Stimulated activated CD8-positive, alpha-beta memory T cell treated with anti-CD3 and anti-CD28 coated beads, Interleukin-15, amount 100 ng/mL, for 48 hours (primary cell): ENCODE data around the gene PKD1L1.
"Not testable (repeated sequence)": the region's sequence is repeated elsewhere in the genome, so short reads cannot be mapped to it uniquely, and the experiment has no call there.

ENCODE experiments used
- DNase-seq, 2 donors: peaks; one replicate each; pipeline ENCODE4 v3.0.0-alpha.2; 2020; ENCODE audit warnings: low read depth in 2 of 2

Gene PKD1L1

DNA sequence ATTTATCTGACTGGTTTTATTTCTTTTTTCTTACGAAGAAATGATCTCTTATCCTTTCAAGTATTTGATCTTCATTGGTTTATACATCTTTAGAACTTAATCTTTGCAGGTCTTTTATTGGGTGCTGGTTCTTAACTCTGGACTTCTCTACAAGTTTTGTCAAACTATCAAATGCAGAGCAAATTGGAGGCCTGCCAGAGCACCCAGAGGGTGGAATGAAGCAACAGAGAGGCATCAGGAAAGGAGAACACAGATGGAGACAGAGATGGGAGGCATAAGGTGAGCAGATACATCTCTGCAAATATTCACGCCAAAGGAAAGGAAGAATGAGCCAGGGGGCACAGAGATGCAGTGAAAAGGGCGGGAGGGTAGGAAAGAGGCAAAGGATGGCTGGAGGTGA, 130.3 kb downstream of the PKD1L1 start:
- no peak for DNase-seq

DNA sequence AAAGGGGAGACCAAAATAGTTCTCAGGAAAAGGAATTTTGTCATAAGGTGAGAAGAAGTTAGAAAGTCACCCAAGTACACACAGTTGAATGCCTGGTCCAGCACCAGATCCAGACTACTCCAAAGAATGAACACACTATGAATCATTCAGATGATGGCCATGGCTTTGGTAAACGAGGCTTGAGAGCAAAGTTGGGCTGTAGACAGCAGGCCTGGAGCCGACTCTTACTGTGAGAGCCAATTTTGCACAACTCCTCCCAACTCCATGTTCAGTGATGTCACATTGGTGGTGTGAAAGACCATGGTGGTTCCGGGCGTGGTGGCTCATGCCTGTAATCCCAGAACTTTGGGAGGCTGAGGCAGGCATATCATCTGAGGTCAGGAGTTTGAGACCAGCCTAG, 131.6 kb downstream of the PKD1L1 start:
- no peak for DNase-seq

DNA sequence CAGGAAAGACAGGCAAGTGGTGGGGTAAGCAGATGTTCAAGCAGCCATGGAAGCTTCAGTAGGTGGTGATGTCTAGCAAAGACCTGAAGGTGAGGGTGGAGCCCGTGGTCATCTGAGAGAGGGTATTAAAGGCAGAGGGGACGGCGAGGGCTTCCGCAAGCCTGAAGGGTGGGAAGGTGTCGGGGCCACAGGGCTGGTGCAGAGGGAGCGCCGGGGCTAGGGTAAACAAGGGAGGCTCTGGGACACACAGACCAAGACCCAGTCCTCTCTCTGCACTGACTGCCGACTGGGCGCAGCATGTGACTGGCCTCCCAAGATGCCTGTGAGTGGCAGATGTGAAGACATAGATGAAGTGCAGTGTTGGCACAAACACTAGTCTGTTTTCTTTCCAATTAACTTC, 132.4 kb downstream of the PKD1L1 start:
- no peak for DNase-seq

DNA sequence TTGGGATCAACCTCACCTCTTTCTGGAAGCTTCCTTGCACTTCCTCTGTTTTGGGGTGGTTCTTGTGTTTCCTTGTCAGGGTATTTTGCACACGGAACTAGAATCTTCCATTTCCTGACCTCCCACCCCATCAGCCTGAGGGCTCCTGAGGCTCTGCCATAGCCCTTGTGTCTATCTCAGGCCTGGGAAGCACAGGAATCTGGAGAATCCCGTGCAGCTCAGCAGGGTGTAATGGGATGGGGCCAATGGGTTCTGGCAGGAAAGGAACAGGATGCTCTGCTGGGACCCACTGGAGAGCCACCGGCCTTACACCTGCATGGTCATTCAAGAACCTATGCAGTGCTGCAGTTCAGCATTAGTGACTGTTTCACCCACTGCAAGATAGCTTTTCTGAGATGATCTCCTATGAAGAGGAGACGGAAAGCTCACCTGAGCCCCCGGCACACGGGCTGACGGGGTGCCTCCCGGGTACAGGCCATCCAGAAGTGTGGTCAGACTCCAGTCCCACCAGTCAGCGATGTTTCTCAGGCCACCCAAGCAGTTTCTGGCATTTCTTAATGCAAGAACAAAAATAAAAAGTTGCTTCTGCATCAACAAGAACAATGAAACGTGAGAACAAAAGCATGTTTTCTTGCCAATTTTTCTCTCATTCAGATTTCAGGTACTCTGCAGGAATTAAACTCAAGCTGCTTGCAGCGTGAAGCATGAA, 133.2 kb downstream of the PKD1L1 start:
- DNase-seq = no peak

DNA sequence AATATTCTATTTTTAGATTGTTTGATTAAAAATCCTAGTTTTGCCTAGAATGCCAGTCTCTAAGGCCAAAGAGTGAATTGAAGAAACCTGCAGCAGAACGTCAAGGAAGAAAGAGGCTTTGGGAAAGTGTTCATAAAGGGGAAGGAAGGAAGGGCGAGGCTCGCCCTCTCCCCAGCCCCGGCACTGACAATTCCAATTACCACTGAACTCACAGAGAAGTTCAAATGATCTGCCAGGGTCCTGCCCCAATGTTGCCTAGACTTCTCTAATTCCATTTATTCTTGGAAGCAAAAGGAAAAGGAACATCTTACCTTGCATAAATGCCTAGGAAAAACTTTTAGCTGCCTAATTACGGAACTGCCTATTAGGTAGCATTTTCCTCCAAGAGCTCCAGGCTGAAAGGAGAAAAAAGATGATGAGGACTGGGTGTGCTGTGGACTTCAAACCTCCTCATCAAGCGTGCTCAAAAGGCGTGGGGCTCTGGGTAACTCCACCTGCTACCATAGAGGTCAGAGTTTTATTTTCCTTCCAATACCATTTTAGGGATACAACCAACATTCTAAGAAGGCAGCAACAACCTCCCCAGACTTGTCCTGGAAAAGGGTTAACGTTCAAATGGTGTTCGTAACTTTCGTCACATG, 134.5 kb downstream of the PKD1L1 start:
- no peak for DNase-seq

DNA sequence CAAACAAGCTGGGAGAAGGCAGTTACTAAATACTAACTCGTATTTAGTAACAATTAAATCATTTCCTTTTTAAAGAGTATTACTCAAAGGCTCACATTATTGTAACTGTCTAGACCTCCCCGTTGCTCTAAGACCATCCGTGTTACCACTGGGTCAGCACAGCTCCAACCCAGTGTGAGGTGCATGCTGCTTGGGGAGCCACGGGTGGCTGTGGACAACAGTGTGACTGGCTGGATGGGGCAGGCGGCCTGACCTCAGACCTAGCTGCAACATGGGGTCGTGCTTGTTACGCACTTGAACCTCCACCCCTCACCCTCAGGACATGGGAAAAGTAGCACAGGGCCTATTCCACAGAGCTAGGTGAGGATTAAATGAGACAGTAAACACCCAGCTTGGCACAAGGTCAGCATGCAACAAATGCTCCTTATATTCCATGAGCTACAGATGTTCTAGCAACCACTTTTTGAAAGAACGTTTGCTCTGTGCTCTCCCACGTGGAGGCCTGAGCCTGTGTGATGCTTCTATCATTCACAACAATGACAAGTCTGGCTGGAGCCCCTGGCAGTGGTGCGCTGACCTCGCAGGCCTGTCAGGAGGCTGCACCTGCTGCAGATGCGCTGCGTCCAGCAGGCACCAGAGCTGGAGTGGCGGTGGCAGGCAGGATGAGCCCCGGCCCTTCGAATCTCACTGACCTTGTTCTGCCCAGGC, 135.7 kb downstream of the PKD1L1 start:
- DNase-seq = no peak

DNA sequence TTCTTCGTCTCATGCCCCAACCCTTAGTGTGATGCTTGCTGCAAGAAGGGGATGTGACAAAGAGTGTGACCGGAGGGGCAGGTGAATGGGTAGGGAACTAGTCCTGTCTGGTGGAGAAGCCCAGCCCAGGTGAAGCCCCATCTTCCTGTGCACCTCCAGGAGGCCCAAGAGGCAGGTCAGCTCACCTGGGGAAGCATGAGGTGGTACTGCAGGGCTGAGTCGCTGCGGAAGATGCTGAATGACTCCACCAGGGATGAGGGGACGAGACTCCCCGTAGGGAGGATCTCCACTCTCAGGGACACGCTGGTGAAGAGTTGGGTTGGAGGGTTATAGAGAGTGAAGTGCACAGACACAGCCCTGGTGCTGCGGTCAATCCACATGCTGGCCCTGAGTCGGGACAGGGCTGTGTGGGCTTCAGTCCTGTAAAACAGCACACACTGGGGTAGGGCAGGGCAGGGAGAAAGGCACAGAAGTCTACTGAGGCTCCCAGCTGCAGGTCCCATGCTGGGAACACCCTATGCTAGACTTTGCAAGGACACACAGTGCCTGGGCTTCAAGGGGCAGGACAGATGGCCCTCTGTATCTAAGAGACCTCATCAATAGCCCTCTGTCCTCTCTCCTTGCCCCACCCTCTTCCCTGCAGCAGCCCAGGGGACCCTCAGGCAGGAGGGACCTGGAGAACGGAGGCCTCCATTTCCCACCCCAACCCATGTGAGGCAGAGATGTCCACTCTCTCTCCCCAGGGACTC, 136.5 kb downstream of the PKD1L1 start:
- DNase-seq = no peak

DNA sequence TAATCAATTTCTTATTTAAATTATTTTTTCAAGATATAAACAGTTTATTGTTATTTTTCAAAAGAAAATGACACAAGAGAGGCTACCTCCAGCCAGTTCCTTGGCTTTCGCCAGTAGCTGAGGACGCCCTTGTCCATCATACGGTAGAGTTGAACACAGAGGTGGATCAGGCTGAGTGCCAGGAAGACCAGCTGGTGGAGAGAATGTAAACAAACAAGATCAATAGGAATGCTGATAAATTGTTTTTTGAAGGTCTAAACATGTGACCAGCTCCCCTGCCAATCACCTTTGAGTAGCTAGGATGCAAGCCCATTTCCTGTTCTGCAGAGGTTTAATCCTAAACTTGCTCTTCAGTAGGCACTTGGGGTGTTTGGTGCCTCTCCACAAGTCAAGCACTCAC, 138.9 kb downstream of the PKD1L1 start:
- DNase-seq = no peak

DNA sequence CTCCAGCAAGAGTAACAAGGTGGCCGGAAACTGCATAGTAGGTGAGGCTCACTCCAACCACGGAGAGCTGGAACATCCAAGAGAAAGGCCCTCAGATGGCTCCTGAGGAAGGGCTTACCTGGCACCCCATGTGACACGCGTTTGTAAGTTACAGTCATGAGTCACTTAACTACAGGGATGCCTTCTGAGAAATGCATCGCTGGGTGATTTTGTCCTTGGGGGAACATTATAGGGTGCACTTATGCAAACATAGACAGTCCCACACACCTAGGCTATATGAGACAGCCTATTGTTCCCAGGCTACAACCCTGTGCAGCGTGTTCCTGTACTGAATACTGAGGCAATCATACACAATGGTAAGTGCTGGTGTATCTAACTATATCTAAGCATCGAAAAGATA, 139.9 kb downstream of the PKD1L1 start:
- DNase-seq = no peak

DNA sequence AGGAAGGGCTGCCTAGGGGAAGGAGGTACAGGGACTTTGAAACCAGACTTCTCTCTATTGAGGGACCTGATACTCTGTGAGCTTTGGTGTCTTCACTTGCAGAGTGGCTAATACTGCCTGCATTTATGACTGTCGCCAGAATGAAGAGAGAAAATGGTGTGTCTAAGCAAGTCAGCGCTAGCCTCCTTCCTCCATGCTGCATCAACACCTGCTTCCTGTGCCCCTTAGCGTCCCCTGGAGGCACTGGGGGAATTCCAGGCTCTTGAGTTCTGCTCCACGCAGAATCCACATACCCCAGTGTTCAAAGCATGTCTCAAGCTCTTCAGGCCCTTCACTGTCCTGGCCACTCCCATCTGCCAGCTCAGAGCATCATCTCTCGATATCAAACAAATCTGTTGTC, 140.5 kb downstream of the PKD1L1 start:
- DNase-seq = no peak

DNA sequence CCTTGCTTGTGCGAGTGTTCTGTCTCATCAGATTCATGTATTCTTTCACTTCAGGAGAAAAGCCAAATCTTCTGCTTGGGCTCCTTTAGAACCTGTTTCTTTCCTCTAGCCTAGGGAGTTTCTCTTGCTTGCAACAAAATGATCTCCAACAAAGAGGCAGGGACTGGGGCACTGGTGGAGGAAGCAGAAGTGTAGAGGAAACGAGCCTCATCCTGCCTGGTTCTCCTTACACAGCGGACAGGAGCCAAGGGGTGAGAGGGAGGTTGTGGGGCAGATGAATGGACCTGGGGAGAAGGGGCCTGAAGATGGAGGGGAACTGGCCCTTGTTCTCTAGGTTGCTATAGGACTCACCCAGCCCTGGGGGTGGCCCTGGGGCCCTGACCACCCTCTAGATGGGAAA, 141.1 kb downstream of the PKD1L1 start:
- no peak for DNase-seq

DNA sequence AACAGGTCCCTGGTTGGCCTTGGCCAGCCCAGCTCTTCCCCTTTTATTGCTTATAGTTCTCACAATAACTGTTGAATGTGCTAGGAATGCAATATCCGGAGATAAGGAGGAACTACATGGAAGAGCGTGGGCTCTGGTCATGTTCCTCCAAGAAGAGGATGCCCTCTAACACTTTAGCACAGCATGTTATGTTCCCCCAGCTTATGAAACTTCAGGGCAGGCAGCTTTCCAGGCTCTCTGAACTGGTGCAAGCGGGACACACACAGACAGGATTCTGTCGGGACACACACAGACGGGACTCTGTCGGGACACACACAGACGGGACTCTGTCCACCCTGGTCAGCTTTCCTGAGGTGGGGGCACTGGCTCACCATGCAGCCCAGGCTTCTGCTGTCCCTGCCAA, 141.6 kb downstream of the PKD1L1 start:
- no peak for DNase-seq

DNA sequence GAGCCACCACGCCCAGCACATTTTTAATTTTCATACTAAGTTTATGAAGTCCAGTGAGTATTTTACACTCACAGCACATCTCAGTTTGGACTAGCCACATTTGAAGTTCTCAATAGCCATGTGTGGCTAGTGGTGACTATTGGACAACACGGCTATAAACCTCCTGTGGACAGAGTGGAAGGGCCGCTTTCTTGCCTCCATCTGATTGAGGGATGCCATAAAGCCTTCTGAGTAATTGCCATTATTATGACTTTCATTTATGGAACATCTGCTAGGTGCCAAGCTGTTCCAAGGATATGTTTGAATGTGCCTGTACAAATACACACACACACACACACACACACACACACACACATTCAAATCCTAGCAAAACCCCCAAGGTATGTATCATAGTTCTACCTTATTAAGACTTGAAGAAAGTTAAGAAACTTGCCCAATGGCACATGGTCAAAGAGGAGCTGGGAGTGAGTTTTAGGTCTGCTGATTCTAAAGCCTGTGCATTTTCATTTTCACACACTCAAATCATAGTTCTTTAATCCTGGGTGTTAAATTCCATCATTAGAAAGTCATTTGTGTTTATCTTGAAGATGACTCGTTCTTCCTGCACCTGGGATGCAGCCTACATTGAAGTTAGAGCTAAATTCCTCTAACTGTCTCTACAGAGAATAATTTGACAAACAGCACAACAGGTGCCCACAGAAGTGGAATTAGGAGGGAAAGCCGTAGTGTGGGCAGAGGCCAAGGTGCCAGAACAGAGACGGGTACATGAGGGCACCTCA, 143.3 kb downstream of the PKD1L1 start:
- DNase-seq = no peak

DNA sequence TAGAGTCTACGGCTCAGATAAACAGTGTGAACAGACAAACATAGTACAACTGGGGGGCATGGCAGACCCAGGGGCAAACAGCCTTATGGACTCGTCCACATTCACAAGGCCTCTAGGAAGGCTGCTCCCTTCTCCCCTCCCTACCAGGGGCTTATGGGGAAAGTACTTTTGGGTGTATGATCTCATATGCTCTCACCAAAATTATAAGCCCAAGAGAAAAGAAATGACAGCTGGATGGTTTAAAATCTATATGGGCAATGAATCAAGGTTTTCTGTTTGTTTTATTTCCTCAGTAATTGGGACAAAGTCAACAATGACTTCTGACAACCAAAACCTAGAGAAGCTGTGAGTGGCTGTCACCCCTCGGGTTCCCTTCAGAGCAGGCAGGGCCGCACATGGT, 144.4 kb downstream of the PKD1L1 start:
- no peak for DNase-seq

DNA sequence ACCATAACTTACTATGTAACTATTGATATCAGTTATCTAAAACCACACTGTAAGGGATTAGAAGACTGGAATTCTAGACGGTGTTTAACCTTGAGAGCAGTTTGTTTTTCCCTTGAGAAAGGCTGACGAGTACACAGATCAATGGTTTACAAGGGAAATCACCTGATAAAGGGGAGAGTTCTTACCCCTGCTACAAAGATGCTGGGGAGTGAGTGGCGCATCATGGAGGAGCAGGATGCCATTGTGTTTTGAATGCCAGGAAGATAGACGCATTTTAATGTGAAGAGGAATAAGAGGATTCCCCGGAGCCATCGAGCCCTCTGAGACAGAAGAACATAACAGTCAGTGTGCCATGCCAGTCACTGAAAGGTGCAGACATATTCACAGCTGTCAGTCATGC, 145.2 kb downstream of the PKD1L1 start:
- DNase-seq = no peak

DNA sequence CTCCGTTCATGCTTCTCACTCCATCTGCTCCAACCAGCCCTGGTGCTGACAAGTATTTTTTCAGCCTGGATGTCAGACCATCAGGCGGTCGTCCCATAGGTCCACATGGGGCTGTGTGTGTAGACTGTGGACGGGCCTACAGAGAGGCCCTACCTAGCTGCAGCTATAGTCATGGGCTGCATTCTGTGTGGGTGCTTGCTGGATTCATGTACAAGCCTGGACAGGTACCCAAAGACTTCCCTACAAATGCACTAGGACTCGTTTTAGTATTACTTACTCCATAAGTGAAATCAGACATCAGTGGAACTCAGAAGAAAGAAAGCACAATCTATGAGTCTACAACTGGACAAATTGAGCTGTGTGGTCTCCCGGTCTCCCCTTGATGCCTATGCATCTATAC, 146.8 kb downstream of the PKD1L1 start:
- DNase-seq = no peak

DNA sequence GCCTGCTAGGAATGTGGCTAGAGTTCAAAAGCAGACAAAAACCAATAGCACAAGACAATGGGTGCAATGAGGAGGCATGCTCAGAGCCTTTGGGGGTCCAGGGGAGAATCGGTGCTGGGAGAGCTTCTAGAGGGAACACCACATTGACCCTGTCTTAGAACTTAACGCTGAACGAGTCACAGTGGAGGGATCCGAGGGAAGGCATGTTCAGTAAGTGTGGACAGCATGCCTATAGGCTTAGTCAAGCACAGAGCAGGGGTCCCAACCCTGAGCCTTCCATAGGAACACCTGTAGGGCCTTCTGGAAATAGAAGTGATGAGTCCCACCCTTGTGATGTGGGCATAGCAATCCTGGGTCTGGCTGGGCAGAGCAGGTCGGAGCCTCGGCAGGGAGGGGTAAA, 148.7 kb downstream of the PKD1L1 start:
- DNase-seq = no peak

DNA sequence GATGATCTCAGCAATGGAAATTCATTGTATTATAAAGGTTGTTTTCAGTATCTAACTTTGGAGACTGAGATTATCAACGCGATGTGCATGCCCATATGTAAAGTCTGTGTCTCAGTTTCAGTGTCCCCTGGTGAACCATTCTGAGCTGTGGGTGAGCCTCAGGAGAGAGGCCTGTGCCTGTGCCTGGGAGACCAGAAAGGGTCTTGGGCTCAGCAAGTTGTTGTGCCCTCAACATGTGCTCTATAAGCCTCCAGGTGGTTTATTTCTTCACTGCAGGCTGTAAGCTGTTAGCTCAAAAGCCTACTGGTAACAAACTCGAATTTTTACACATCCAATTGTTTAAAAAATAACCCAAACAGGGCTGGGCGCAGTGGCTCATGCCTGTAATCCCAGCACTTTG, 151.9 kb downstream of the PKD1L1 start:
- DNase-seq = no peak

DNA sequence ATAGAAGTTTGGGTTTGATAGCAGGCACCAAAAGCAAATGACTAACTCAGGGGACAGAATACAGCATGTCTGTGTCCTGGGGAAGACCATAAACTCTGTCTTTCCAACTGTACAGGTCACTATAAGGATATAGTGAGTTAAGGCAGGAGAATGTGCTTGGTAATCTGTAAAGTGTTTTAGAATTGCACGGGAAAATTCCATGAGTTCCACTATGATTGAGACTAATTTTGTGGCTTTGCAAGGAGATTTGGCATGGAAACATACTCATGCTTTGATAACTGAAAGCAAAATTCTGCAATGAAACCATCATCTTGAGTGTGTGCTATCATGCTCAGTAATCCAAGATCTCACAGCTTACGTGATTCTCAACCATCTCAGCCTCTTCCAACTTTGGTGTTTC, 152.6 kb downstream of the PKD1L1 start:
- DNase-seq = no peak

DNA sequence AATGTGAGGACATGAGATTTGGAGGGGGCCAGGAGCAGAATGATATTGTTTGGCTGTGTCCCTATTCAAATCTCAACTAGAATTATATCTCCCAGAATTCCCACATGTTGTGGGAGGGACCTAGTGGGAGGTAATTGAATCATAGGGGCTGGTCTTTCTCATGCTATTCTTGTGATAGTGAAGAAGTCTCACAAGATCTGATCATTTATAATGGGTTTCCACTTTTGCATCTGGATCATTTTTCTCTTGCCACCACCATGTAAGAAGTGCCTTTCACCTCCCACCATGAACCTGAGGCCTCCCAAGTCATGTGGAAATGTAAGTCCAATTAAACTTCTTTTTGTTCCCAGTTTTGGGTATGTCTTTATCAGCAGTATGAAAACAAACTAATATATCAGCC, 153.1 kb downstream of the PKD1L1 start:
- DNase-seq = not testable (repeated sequence)

DNA sequence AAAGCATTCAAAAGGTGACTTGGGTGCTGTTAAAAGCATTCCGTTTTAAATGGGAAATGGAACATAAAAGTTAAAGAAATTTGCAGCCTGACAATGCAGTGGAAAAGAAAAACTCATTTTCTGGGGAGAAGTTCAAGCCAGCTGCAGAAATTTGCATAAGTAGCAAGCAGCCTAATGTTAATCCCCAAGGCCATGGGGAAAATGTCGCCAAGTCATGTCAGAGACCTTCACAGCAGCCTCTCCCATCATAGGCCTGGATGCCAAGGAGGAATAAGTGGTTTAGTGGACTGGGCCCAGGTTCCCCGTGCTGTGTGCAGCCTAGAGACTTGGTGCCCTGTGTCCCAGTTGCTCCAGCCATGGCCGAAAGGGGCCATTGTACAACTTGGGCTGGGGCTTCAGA, 154.2 kb downstream of the PKD1L1 start:
- DNase-seq = no peak

DNA sequence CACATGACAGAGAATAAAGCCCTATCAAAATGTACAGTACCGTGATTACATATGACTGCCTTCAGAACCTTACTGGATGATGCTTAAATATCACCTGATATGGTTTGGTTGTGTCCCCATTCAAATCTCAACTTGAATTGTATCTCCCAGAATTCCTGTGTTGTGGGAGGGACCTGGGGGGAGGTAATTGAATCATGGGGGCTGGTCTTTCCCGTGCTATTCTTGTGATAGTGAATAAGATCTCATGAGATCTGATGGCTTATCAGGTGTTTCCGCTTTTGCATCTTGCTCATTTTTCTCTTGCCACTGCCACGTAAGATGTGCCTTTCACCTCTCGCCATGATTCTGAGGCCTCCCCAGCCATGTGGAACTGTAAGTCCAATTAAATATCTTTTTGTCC, 155.1 kb downstream of the PKD1L1 start:
- not testable (repeated sequence) for DNase-seq
